CD14-positive monocyte (primary cell): ENCODE results near the gene PMS2. TPM values are rescaled to one million over a fixed set of nuclear protein-coding genes. Genes with fewer than 3 reads are reported as not detected.

Experiments
- DNase-seq, 3 donors: peaks; one replicate each; pipeline ENCODE4 v3.0.0-alpha.2; 2011 to 2022
- H2AFZ ChIP-seq: 2 replicates; pipeline ENCODE4 v1.6.0; 2012; ENCODE audit warnings: mild to moderate bottlenecking, low read depth, low read length, inconsistent platforms; ENCODE audit not compliant: insufficient read depth, poor library complexity, severe bottlenecking
- H3K27ac ChIP-seq, 2 donors: 1 replicate in 1 of 2; 2 replicates in 1 of 2; pipeline ENCODE4 v1.5.1; 2012 to 2013; ENCODE audit warnings: low read length in 2 of 2, control low read depth in 1 of 2, inconsistent platforms in 1 of 2, low read depth in 1 of 2, mild to moderate bottlenecking in 1 of 2
- H3K27me3 ChIP-seq, 2 donors: one replicate each; pipeline versions ENCODE4 v1.6.0 to v1.6.1; 2011 to 2013; ENCODE audit warnings: low read length in 2 of 2; ENCODE audit not compliant: control insufficient read depth in 2 of 2, insufficient read depth in 2 of 2
- H3K36me3 ChIP-seq, 2 donors: replicated peaks in 1 of 2; 1 replicate in 1 of 2; 2 replicates in 1 of 2; pipeline versions ENCODE4 v1.5.1 to v1.6.1; 2012 to 2013; ENCODE audit warnings: low read length in 2 of 2, control low read depth in 1 of 2, inconsistent platforms in 1 of 2, mild to moderate bottlenecking in 1 of 2; ENCODE audit not compliant: insufficient read depth in 2 of 2, control insufficient read depth in 1 of 2
- H3K4me1 ChIP-seq, 2 donors: 1 replicate in 1 of 2; 2 replicates in 1 of 2; pipeline versions ENCODE4 v1.5.1 to v1.6.1; 2012 to 2013; ENCODE audit warnings: low read length in 2 of 2, control low read depth in 1 of 2, inconsistent platforms in 1 of 2, mild to moderate bottlenecking in 1 of 2, moderate library complexity in 1 of 2; ENCODE audit not compliant: insufficient read depth in 2 of 2, control insufficient read depth in 1 of 2
- H3K4me2 ChIP-seq: replicated peaks from 2 replicates; pipeline ENCODE3; 2012; ENCODE audit warnings: low read length, moderate library complexity, mild to moderate bottlenecking; ENCODE audit not compliant: poor library complexity, severe bottlenecking; ENCODE audit errors: extremely low read depth
- H3K4me3 ChIP-seq, 3 experiments: fragments of 200-600 bp in 1 of 3; sonication (generic) in 1 of 3; replicated peaks in 1 of 3; 1 replicate in 2 of 3; 2 replicates in 1 of 3; pipeline ENCODE4 v1.5.1; 2011 to 2013; ENCODE audit warnings: low read length in 3 of 3, mild to moderate bottlenecking in 3 of 3, control low read depth in 2 of 3, low read depth in 2 of 3, inconsistent platforms in 1 of 3, moderate library complexity in 1 of 3
- H3K79me2 ChIP-seq: 2 replicates; pipeline ENCODE4 v1.6.0; 2012; ENCODE audit warnings: mild to moderate bottlenecking, control low read depth, inconsistent platforms, low read length, moderate library complexity; ENCODE audit not compliant: insufficient read depth
- H3K9ac ChIP-seq: 2 replicates; pipeline ENCODE4 v1.6.0; 2017; ENCODE audit warnings: low read length, mild to moderate bottlenecking; ENCODE audit not compliant: insufficient read depth, poor library complexity, severe bottlenecking
- H3K9me3 ChIP-seq, 2 donors: replicated peaks in 1 of 2; 1 replicate in 1 of 2; 2 replicates in 1 of 2; pipeline versions ENCODE4 v1.5.1 to v1.6.1; 2012 to 2013; ENCODE audit warnings: low read length in 2 of 2, control low read depth in 1 of 2; ENCODE audit not compliant: control insufficient read depth in 1 of 2, insufficient read depth in 1 of 2
- H4K20me1 ChIP-seq: 2 replicates; pipeline ENCODE4 v1.6.0; 2012; ENCODE audit warnings: mild to moderate bottlenecking, low read length, control low read depth, moderate library complexity; ENCODE audit not compliant: insufficient read depth
- H3K27ac Mint-ChIP-seq, 7 donors: one replicate each; pipeline ENCODE4 v1.8.0; 2020; ENCODE audit warnings: mild to moderate bottlenecking in 7 of 7, mixed read lengths in 7 of 7, moderate library complexity in 6 of 7, inconsistent platforms in 2 of 7
- H3K27me3 Mint-ChIP-seq, 3 donors: one replicate each; pipeline ENCODE4 v1.8.0; 2021 to 2022; ENCODE audit warnings: low read depth in 3 of 3, mild to moderate bottlenecking in 3 of 3, mixed read lengths in 3 of 3, moderate library complexity in 3 of 3, inconsistent platforms in 1 of 3
- H3K36me3 Mint-ChIP-seq, 2 donors: one replicate each; pipeline ENCODE4 v1.8.0; 2020; ENCODE audit warnings: mixed read lengths in 2 of 2, inconsistent platforms in 1 of 2, mild to moderate bottlenecking in 1 of 2
- H3K4me1 Mint-ChIP-seq: one replicate; pipeline ENCODE4 v1.8.0; 2020; ENCODE audit warnings: mild to moderate bottlenecking, mixed read lengths
- H3K4me3 Mint-ChIP-seq, 2 donors: one replicate each; pipeline ENCODE4 v1.8.0; 2020; ENCODE audit warnings: mild to moderate bottlenecking in 2 of 2, mixed read lengths in 2 of 2, moderate library complexity in 1 of 2
- H3K9me3 Mint-ChIP-seq, 7 donors: one replicate each; pipeline ENCODE4 v1.8.0; 2020 to 2022; ENCODE audit warnings: mixed read lengths in 7 of 7, mild to moderate bottlenecking in 6 of 7, moderate library complexity in 6 of 7, inconsistent platforms in 2 of 7
- CTCF ChIP-seq: fragments of 200-600 bp; IDR thresholded peaks from one replicate; pipeline ENCODE4 v1.8.0; 2022; ENCODE audit warnings: antibody characterized with exemption, mild to moderate bottlenecking
- WGBS: methylation state at CpG from one replicate; pipeline ENCODE4 v1.1.5; 2013; ENCODE audit warnings: missing lambda C conversion rate; ENCODE audit not compliant: insufficient coverage; 5-methylcytosine and 5-hydroxymethylcytosine counted together
- intact Hi-C, 2 donors: fragments of 100-400 bp; cut with micrococcal nuclease; formaldehyde crosslinking; loops; one replicate each; pipeline versions ENCODE4 v1.15.0 to v1.15.1; 2023
- polyA plus RNA-seq, 3 donors: library from polyadenylated mRNA; depleted of rRNA in 1 of 3; unstranded in 2 of 3; stranded (reverse) in 1 of 3; fragments of 300-500 nt in 2 of 3; fragments of >200 nt in 1 of 3; fragmentation: Illumina TruSeq in 2 of 3; gene quantifications; 1 replicate in 2 of 3; 2 replicates in 1 of 3; pipeline ENCODE4 v1.2.3, GENCODE V29; 2012 to 2021

The PMS2 gene
- polyA plus RNA-seq, 3 donors: 3.8 to 5.1 (median 4.8) TPM

- H3K4me1 ChIP-seq: peaks cover 8 to 9% of the 10 kb centered on the region in 2 donors
- no peaks in the 10 kb centered on the region for H3K9me3 ChIP-seq
- H3K79me2 ChIP-seq: peaks cover 14% of the 10 kb centered on the region
- H2AFZ ChIP-seq: no peak overlapping the region
- Mint-ChIP-seq H3K36me3 (peaks cover 70 to 89% of the 10 kb centered on the region in 2 donors), H3K27ac (no peak overlapping the region), H3K27me3 (no peaks in the 10 kb centered on the region), H3K9me3 (no peaks in the 10 kb centered on the region), H3K4me1 (peaks cover 19% of the 10 kb centered on the region), H3K4me3 (no peak overlapping the region)
- H3K9ac ChIP-seq: no peak overlapping the region
- H3K27ac ChIP-seq: no peak overlapping the region
- TF ChIP-seq CTCF: no peak
- DNase-seq: no peak
- no peaks in the 10 kb centered on the region for H4K20me1 ChIP-seq
- no peak overlapping the region for H3K4me3 ChIP-seq
- intact Hi-C loops: no loop called here
- H3K4me2 ChIP-seq: no peak overlapping the region
- H3K36me3 ChIP-seq: peaks cover 57 to 91% of the 10 kb centered on the region in 2 donors
- WGBS: no CpG with 5 or more reads among the region's 5 CpGs
- no peaks in the 10 kb centered on the region for H3K27me3 ChIP-seq
Measured at GRCh38 chr7:6032167-6032566, 23.3 kb upstream of the PMS2 start.

- H3K27ac Mint-ChIP-seq: peak overlapping the region in 3 of 7 donors; percentile 22 to 69 (median 35)
- 86% methylated on average over 1 of the region's 3 CpGs for WGBS
- Histone ChIP-seq H3K9me3 (no peaks in the 10 kb centered on the region), H3K36me3 (peaks cover 53 to 85% of the 10 kb centered on the region in 2 donors), H3K9ac (no peak overlapping the region), H3K27me3 (no peaks in the 10 kb centered on the region), H3K27ac (no peak overlapping the region), H3K4me2 (no peak overlapping the region), H3K4me1 (peaks cover 13 to 15% of the 10 kb centered on the region in 2 donors), H4K20me1 (no peaks in the 10 kb centered on the region), H2AFZ (no peak overlapping the region), H3K4me3 (no peak overlapping the region), H3K79me2 (peaks cover 14% of the 10 kb centered on the region)
- H3K4me1 Mint-ChIP-seq: peaks cover 25% of the 10 kb centered on the region
- no peaks in the 10 kb centered on the region for H3K9me3 Mint-ChIP-seq
- no peak for DNase-seq
- TF ChIP-seq CTCF: no peak
- no peak overlapping the region for H3K4me3 Mint-ChIP-seq
- H3K36me3 Mint-ChIP-seq: peaks cover 66 to 83% of the 10 kb centered on the region in 2 donors
- intact Hi-C loops: no loop called here
- H3K27me3 Mint-ChIP-seq: no peaks in the 10 kb centered on the region
Measured at GRCh38 chr7:6031567-6031966, 22.7 kb upstream of the PMS2 start.
